ENCODE results near the gene RAC2.
"Not testable (repeated sequence)": the region's sequence is repeated elsewhere in the genome, so short reads cannot be mapped to it uniquely, and the experiment has no call there.

RAC2 gene

DNA sequence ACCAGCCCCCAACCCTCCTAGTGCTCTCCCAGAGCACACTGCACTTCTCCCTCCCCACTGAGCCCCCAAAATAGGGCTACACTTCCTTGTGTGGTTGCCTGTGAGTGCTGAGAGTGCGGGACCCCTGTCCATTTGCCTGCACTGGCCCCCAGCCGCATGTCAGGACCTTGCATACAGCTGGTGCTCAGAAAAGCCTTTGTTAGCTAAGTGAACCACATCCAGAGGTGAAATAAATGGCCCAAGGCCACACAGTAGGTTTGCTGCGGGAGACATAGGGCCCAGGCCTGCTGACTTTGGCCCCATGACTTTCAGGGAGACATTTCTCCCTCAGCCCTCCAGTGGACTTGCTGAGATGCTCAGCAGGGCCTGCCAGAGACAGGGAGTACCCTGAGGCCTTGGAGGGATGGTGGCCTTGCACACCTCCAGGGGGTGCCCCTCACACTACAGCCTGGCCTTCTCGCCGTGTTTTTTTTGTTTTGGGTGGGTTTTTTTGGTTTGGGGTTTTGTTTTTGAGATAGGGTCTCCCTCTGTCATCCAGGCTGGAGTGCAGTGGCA is 42.0 kb downstream of the RAC2 start:
- no peak overlapping the region for H3K27ac ChIP-seq (ENCODE audit: low read length)
- H3K9ac ChIP-seq (ENCODE audit: low read length): no peak overlapping the region
- no peaks in the 10 kb centered on the region for H3K27me3 ChIP-seq (ENCODE audit: control insufficient read depth, insufficient read depth, low read length)
- H3K36me3 ChIP-seq (ENCODE audit: control insufficient read depth, low read depth, low read length): no peaks in the 10 kb centered on the region
- H3K4me3 ChIP-seq (ENCODE audit: low read length): no peak overlapping the region
- peaks cover 6% of the 10 kb centered on the region for H3K4me1 ChIP-seq (ENCODE audit: control insufficient read depth, low read depth, low read length)
- H3K9me3 ChIP-seq (ENCODE audit: control insufficient read depth, low read depth, low read length): no peaks in the 10 kb centered on the region

GRCh38 chr22:37201443-37201820 is 42.6 kb downstream of the RAC2 start:
- not testable (repeated sequence) for H3K9me3 ChIP-seq (ENCODE audit: control insufficient read depth, low read depth, low read length); H3K9ac ChIP-seq (ENCODE audit: low read length); H3K4me1 ChIP-seq (ENCODE audit: control insufficient read depth, low read depth, low read length); H3K27me3 ChIP-seq (ENCODE audit: control insufficient read depth, insufficient read depth, low read length); H3K4me3 ChIP-seq (ENCODE audit: low read length); H3K27ac ChIP-seq (ENCODE audit: low read length); H3K36me3 ChIP-seq (ENCODE audit: control insufficient read depth, low read depth, low read length)

GRCh38 chr22:37199760-37200108 is 44.3 kb downstream of the RAC2 start:
- Histone ChIP-seq H3K9ac (ENCODE audit: low read length) (no peak overlapping the region), H3K4me3 (ENCODE audit: low read length) (no peak overlapping the region)

DNA sequence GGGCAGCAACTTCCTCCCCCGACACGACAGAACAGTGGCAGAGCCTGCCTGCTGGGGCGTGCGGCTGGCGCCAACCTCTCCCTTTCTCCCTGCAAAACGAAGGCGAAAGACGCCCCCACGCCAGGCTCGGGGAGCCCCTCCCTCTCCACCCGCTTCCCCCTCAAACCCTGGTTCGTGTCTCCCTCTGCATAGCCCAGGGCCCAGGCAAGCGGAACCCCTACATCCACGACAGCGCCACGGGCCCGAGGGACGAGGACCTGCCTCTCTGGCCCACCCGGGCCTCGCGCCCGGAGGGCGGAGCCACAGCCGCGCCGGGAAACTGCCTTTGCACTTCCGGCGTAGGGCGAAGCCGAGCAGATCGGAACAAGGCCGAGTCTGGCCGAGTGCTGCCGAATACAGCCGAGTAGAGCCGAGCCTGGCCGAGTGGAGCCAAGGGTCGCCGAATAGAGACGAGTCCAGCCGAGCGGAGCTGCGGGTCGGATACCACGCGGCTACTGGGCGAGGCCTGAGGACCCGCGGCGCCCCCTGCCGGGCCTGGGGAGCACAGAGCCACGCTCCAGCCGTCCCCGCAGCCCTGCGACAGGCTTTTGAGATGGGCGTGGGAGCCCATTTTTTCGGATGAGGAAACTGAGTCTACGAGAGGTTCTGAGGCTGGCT is 44.8 kb downstream of the RAC2 start:
- H3K9ac ChIP-seq (ENCODE audit: low read length): peak overlapping the region; percentile 78
- no peaks in the 10 kb centered on the region for H3K27me3 ChIP-seq (ENCODE audit: control insufficient read depth, insufficient read depth, low read length)
- peaks cover 9% of the 10 kb centered on the region for H3K4me1 ChIP-seq (ENCODE audit: control insufficient read depth, low read depth, low read length)
- H3K9me3 ChIP-seq (ENCODE audit: control insufficient read depth, low read depth, low read length): no peaks in the 10 kb centered on the region
- H3K4me3 ChIP-seq (ENCODE audit: low read length): peak overlapping the region; percentile 76
- H3K36me3 ChIP-seq (ENCODE audit: control insufficient read depth, low read depth, low read length): no peaks in the 10 kb centered on the region
- H3K27ac ChIP-seq (ENCODE audit: low read length): peak overlapping the region; percentile 18

More at GRCh38 chr22:37199760-37200108, 44.3 kb downstream of the RAC2 start:
- Histone ChIP-seq H3K27ac (ENCODE audit: low read length) (no peak overlapping the region), H3K36me3 (ENCODE audit: control insufficient read depth, low read depth, low read length) (no peaks in the 10 kb centered on the region), H3K27me3 (ENCODE audit: control insufficient read depth, insufficient read depth, low read length) (no peaks in the 10 kb centered on the region), H3K4me1 (ENCODE audit: control insufficient read depth, low read depth, low read length) (peaks cover 9% of the 10 kb centered on the region), H3K9me3 (ENCODE audit: control insufficient read depth, low read depth, low read length) (no peaks in the 10 kb centered on the region)

DNA sequence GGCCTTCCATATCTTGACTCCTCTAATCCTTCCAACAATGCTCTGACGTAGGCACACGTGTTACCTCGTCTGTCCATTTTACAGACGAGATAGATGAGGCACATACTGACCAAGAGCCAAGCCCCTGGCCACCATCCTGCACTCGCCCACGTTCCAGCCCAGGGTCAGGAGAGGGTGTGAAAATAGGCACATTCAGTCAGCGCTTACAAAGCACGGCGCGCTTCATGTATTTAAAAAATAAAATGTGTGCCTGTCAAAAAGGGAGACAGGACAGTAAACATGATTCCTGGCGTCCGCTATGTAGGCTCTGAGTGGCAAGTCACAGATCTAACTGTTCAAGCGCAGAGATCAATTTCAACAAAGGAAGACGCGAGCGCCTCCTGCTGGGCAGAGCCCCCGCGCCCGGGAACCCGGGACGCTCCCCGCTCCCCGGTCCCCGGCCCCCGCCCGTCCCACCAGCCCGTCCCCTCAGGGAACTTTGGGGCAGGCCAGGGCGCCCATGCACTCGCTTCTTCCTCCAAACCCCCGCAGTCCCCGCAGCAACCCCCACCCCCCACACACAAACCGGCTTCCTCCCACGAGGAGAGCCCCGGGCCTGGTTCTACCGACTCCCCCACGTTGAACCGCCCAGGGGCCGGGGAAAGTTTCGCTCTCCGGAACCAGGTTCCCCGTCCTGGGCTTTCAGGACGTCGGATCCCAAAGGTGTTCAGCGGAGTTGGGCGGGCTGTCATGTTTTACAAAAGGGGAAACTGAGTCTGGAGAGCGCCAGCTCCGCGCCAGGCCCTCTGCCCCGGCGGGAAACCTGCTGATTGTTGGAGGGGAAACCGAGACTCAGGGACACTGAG is 45.6 kb downstream of the RAC2 start:
- Histone ChIP-seq H3K27me3 (ENCODE audit: control insufficient read depth, insufficient read depth, low read length) (no peaks in the 10 kb centered on the region), H3K9me3 (ENCODE audit: control insufficient read depth, low read depth, low read length) (no peaks in the 10 kb centered on the region), H3K27ac (ENCODE audit: low read length) (peak overlapping the region; percentile 18), H3K4me3 (ENCODE audit: low read length) (peak overlapping the region; percentile 76), H3K36me3 (ENCODE audit: control insufficient read depth, low read depth, low read length) (no peaks in the 10 kb centered on the region), H3K4me1 (ENCODE audit: control insufficient read depth, low read depth, low read length) (peaks cover 9% of the 10 kb centered on the region), H3K9ac (ENCODE audit: low read length) (peak overlapping the region; percentile 78)

DNA sequence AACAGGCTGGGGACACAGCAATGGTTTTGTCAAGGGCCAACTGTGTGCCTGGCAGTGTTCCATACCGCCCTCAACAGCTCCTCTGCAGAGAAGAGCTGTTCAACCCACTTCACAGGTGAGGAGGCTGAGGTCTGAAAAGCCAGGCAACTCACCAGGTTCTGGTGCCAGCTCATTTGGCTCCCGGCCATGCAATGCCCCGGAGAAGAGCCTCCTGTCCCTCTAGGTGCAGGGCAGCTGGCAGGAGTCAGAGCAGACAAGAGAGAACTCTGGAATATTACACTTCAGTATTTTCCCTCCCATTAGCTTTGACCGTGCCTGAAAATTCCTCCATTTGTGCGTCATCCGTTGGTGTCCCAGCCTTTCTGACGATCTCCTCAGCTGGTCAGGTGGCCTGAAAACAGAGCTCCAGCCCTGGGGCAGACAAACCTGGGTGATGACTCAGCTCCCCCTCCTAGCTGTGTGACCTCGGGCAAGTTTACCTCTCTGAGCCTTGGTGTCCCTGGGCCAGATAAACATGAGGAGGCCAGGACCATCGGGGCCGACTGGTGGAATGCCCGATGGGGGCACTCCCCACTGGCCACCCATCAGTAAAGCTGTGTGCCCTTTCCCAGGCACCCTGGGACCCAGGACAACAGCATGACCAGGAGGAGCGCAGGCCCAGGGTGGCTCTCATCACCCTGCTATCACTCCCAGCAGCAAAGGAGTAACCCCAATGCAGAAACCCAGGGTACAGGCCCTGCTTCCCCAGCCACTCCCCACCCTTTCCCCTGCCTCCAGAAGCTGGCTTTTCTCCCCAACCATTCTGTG is 46.4 kb downstream of the RAC2 start:
- H3K36me3 ChIP-seq (ENCODE audit: control insufficient read depth, low read depth, low read length): no peaks in the 10 kb centered on the region
- no peak overlapping the region for H3K27ac ChIP-seq (ENCODE audit: low read length)
- no peak overlapping the region for H3K9ac ChIP-seq (ENCODE audit: low read length)
- peak overlapping the region; percentile 76 for H3K4me3 ChIP-seq (ENCODE audit: low read length)
- no peaks in the 10 kb centered on the region for H3K27me3 ChIP-seq (ENCODE audit: control insufficient read depth, insufficient read depth, low read length)
- no peaks in the 10 kb centered on the region for H3K9me3 ChIP-seq (ENCODE audit: control insufficient read depth, low read depth, low read length)
- H3K4me1 ChIP-seq (ENCODE audit: control insufficient read depth, low read depth, low read length): peaks cover 9% of the 10 kb centered on the region

DNA sequence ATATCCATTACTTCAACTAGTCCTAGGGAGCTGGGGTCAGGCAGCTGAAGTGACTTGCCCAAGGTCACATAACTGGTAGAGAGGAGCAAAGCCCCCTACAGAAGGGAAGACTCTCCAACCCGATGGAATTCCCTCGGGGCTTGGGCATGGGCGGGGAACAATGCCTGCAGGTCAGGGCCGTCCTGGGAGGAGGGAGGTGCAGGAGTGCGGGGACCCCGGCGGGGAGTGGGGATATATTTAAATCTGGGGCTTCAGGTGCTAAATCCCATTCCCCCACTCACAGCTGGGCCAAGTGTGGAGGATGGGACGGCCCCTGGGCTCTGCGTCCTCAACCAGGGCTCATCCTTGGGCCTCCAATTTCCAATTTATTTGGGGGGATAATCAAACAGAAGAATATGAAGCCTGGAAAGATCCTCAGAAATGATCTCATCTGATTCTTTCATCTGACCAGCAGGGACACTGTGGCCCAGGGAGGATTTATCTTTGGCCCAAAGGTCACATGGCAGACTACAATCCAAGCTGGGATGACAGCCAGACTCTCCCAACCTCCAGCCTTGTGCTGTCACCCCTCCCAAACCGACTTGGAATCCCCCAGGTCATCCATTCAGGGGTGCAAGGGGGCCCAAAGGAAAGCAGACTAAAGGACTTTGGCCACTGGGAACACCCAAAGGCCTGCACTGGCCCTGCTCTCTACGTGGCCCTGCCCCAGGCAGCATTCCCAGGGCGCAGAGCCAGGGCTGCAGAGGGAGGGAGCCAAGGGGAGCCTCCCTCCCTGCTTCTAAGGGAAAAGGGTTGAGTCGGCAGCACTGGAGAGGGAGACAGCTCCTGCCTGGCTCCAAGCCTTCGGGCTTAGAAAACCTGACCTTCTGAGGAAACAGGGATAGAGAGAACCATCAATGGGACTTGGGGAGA is 47.3 kb downstream of the RAC2 start:
- H3K9me3 ChIP-seq (ENCODE audit: control insufficient read depth, low read depth, low read length): peaks cover 7% of the 10 kb centered on the region
- H3K27me3 ChIP-seq (ENCODE audit: control insufficient read depth, insufficient read depth, low read length): no peaks in the 10 kb centered on the region
- H3K4me1 ChIP-seq (ENCODE audit: control insufficient read depth, low read depth, low read length): peaks cover 9% of the 10 kb centered on the region
- no peaks in the 10 kb centered on the region for H3K36me3 ChIP-seq (ENCODE audit: control insufficient read depth, low read depth, low read length)
- no peak overlapping the region for H3K4me3 ChIP-seq (ENCODE audit: low read length)
- H3K27ac ChIP-seq (ENCODE audit: low read length): no peak overlapping the region
- no peak overlapping the region for H3K9ac ChIP-seq (ENCODE audit: low read length)

- no peak overlapping the region for H3K27ac ChIP-seq (ENCODE audit: low read length)
- H3K4me1 ChIP-seq (ENCODE audit: control insufficient read depth, low read depth, low read length): peaks cover 9% of the 10 kb centered on the region
- no peaks in the 10 kb centered on the region for H3K27me3 ChIP-seq (ENCODE audit: control insufficient read depth, insufficient read depth, low read length)
- no peak overlapping the region for H3K9ac ChIP-seq (ENCODE audit: low read length)
- no peaks in the 10 kb centered on the region for H3K36me3 ChIP-seq (ENCODE audit: control insufficient read depth, low read depth, low read length)
- H3K9me3 ChIP-seq (ENCODE audit: control insufficient read depth, low read depth, low read length): peaks cover 7% of the 10 kb centered on the region
- H3K4me3 ChIP-seq (ENCODE audit: low read length): no peak overlapping the region
Observed at GRCh38 chr22:37195921-37196320, 48.1 kb downstream of the RAC2 start.

- Histone ChIP-seq H3K4me1 (ENCODE audit: control insufficient read depth, low read depth, low read length) (peaks cover 13% of the 10 kb centered on the region), H3K9ac (ENCODE audit: low read length) (no peak overlapping the region), H3K36me3 (ENCODE audit: control insufficient read depth, low read depth, low read length) (no peaks in the 10 kb centered on the region), H3K27ac (ENCODE audit: low read length) (no peak overlapping the region), H3K27me3 (ENCODE audit: control insufficient read depth, insufficient read depth, low read length) (no peaks in the 10 kb centered on the region), H3K9me3 (ENCODE audit: control insufficient read depth, low read depth, low read length) (peaks cover 7% of the 10 kb centered on the region), H3K4me3 (ENCODE audit: low read length) (no peak overlapping the region)
Observed at GRCh38 chr22:37194750-37195149, 49.3 kb downstream of the RAC2 start.

DNA sequence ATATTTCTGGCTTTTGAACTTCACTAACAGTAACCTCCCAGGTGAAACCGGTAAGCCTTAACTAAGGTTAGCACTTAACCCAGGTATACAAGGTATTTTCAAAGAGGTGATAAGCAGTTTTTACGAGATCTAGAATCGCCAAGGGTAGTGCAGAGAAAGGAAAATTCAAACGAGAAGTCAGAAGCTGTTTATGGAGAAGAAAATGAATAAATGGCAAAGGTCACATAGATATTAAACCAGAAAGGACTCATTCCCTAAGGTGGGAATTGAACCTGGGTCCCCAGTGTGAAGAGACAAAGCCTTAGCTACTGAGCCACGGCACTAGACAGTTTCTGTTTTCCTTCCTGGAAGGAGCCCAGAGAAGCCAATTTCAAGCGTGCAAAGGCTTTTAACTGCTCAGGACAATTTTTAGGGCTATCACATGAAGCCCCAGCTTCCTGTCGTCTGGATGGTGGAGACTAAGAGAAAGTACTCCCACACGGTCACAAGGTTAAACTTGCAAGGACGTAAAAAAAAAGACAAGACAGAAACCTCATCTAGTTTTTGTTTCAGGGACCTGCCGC is 50.4 kb downstream of the RAC2 start:
- no peak overlapping the region for H3K27ac ChIP-seq (ENCODE audit: low read length)
- no peaks in the 10 kb centered on the region for H3K36me3 ChIP-seq (ENCODE audit: control insufficient read depth, low read depth, low read length)
- peaks cover 7% of the 10 kb centered on the region for H3K9me3 ChIP-seq (ENCODE audit: control insufficient read depth, low read depth, low read length)
- peaks cover 23% of the 10 kb centered on the region for H3K4me1 ChIP-seq (ENCODE audit: control insufficient read depth, low read depth, low read length)
- H3K9ac ChIP-seq (ENCODE audit: low read length): no peak overlapping the region
- H3K27me3 ChIP-seq (ENCODE audit: control insufficient read depth, insufficient read depth, low read length): no peaks in the 10 kb centered on the region
- H3K4me3 ChIP-seq (ENCODE audit: low read length): no peak overlapping the region
